DMS79 (cell line): ENCODE data around the gene CHCHD6.

Experiments used
- DNase-seq: peaks from one replicate; lab custom pipeline; 2025; lab: John Stamatoyannopoulos, UW

Gene CHCHD6

GRCh38 chr3:126979046-126979628 lies 275.1 kb downstream of the CHCHD6 start:
- no peak for DNase-seq

- no peak for DNase-seq
Observed at GRCh38 chr3:126980266-126980811, 276.3 kb downstream of the CHCHD6 start.

- no peak for DNase-seq
Observed at GRCh38 chr3:126982126-126982470, 278.1 kb downstream of the CHCHD6 start.

- no peak for DNase-seq
Observed at GRCh38 chr3:126982471-126983175, 278.6 kb downstream of the CHCHD6 start, which contains the start of gene PLXNA1. Gene PLXNA1, plus strand, starts transcription at chr3:126983115. Its CDS starts 5,479 bp downstream, at chr3:126988594.

GRCh38 chr3:126983276-126983652 lies 279.2 kb downstream of the CHCHD6 start:
- no peak for DNase-seq

GRCh38 chr3:126983653-126984390 lies 279.8 kb downstream of the CHCHD6 start:
- peak; percentile 22 for DNase-seq

- DNase-seq = no peak
Observed at GRCh38 chr3:126984391-126985131, 280.5 kb downstream of the CHCHD6 start.

- DNase-seq = peak; percentile 8
Observed at GRCh38 chr3:126985132-126985985, 281.3 kb downstream of the CHCHD6 start.

GRCh38 chr3:126986001-126986400 lies 282.0 kb downstream of the CHCHD6 start:
- DNase-seq = no peak

- DNase-seq = no peak
Observed at GRCh38 chr3:126987129-126987528, 283.1 kb downstream of the CHCHD6 start.

GRCh38 chr3:126987596-126987995 lies 283.6 kb downstream of the CHCHD6 start:
- no peak for DNase-seq

- no peak for DNase-seq
Observed at GRCh38 chr3:126988451-126989021, 284.5 kb downstream of the CHCHD6 start.

- no peak for DNase-seq
Observed at GRCh38 chr3:126989316-126990023, 285.4 kb downstream of the CHCHD6 start.

GRCh38 chr3:126990024-126990700 lies 286.1 kb downstream of the CHCHD6 start:
- no peak for DNase-seq

GRCh38 chr3:126990890-126991289 lies 286.9 kb downstream of the CHCHD6 start:
- DNase-seq = no peak

- no peak for DNase-seq
Observed at GRCh38 chr3:126991366-126992200, 287.5 kb downstream of the CHCHD6 start.

GRCh38 chr3:126992216-126992615 lies 288.2 kb downstream of the CHCHD6 start:
- DNase-seq = no peak

- DNase-seq = no peak
Observed at GRCh38 chr3:126992776-126993175, 288.7 kb downstream of the CHCHD6 start.

GRCh38 chr3:126993436-126993835 lies 289.4 kb downstream of the CHCHD6 start:
- DNase-seq = no peak
